SK-N-SH (cell line): ENCODE measurements around the gene MBD2.

ENCODE experiments used
- CTCF ChIP-seq: fragments of 200-600 bp; sonication (generic); IDR thresholded peaks from 2 replicates; pipeline ENCODE4 v1.6.1; 2017; ENCODE audit warnings: antibody characterized with exemption, mild to moderate bottlenecking, moderate library complexity
- EZH2phosphoT487 ChIP-seq: fragments of 200-600 bp; sonication (generic); IDR thresholded peaks from 2 replicates; pipeline ENCODE4 v1.6.1; 2017; ENCODE audit warnings: low read depth, mixed run types, mild to moderate bottlenecking, antibody characterized with exemption, moderate library complexity, borderline replicate concordance
- NRF1 ChIP-seq: IDR thresholded peaks from 2 replicates; pipeline ENCODE4 v1.6.1; 2012; ENCODE audit warnings: low read depth, mild to moderate bottlenecking, low read length
- POLR2AphosphoS5 ChIP-seq: IDR thresholded peaks from 2 replicates; pipeline ENCODE4 v1.6.1; 2012; ENCODE audit warnings: low read depth, low read length
- RAD21 ChIP-seq: IDR thresholded peaks from 2 replicates; pipeline ENCODE4 v1.6.1; 2012; ENCODE audit warnings: mild to moderate bottlenecking, low read length
- REST ChIP-seq: IDR thresholded peaks from 2 replicates; pipeline ENCODE4 v1.6.1; 2012; ENCODE audit warnings: mild to moderate bottlenecking, low read depth, low read length, moderate library complexity
- RXRA ChIP-seq: IDR thresholded peaks from 2 replicates; pipeline ENCODE4 v1.4.0; 2012; ENCODE audit warnings: low read depth, mild to moderate bottlenecking, borderline replicate concordance
- SMC3 ChIP-seq: IDR thresholded peaks from 2 replicates; pipeline ENCODE4 v1.6.1; 2012; ENCODE audit warnings: low read depth, low read length, improper control_type of control experiment
- TF ChIP-seq, protein P1 (sequence below): IDR thresholded peaks from 2 replicates; pipeline ENCODE4 v1.4.0; 2012; ENCODE audit warnings: low read depth, borderline replicate concordance
- TF ChIP-seq, protein P2 (sequence below): IDR thresholded peaks from 2 replicates; pipeline ENCODE4; 2012

DNA sequence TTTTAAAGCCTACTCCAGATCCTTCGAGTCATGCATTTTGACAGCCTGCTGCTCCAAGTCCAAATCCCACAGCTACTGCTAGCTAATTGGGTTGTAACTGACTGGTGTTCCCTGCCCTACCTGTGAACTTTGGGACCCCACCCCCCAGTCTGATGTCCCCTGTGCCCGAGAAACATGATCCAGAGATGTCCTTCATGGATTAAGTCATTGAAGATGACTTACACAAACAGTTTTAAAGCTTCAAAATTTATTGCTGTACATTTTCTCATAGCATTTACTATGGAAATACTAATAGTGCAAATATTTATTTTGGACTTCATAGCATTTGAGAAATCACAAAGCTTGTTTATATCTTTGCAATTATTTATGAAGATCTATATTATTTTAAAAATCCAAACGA lies 73.1 kb downstream of the MBD2 start:
- TF ChIP-seq RXRA (no peak), CTCF (no peak), NRF1 (no peak), EZH2phosphoT487 (no peak), POLR2AphosphoS5 (no peak), REST (no peak), SMC3 (no peak), RAD21 (no peak)
- TF ChIP-seq, protein P1, sequence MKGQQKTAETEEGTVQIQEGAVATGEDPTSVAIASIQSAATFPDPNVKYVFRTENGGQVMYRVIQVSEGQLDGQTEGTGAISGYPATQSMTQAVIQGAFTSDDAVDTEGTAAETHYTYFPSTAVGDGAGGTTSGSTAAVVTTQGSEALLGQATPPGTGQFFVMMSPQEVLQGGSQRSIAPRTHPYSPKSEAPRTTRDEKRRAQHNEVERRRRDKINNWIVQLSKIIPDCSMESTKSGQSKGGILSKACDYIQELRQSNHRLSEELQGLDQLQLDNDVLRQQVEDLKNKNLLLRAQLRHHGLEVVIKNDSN = no peak
- TF ChIP-seq, protein P2, sequence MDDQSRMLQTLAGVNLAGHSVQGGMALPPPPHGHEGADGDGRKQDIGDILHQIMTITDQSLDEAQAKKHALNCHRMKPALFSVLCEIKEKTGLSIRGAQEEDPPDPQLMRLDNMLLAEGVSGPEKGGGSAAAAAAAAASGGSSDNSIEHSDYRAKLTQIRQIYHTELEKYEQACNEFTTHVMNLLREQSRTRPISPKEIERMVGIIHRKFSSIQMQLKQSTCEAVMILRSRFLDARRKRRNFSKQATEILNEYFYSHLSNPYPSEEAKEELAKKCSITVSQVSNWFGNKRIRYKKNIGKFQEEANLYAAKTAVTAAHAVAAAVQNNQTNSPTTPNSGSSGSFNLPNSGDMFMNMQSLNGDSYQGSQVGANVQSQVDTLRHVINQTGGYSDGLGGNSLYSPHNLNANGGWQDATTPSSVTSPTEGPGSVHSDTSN = no peak
